NOMO-1 treated with DMSO at 0.1 percent for 48 hours (cell line): ENCODE data around the gene QSER1.
"Not testable (repeated sequence)": the region's sequence is repeated elsewhere in the genome, so short reads cannot be mapped to it uniquely, and the experiment has no call there.

Source experiments
- DNase-seq: peaks from one replicate; lab custom pipeline; 2025; ENCODE audit not compliant: unreplicated experiment; lab: John Stamatoyannopoulos, UW

The QSER1 gene

DNA sequence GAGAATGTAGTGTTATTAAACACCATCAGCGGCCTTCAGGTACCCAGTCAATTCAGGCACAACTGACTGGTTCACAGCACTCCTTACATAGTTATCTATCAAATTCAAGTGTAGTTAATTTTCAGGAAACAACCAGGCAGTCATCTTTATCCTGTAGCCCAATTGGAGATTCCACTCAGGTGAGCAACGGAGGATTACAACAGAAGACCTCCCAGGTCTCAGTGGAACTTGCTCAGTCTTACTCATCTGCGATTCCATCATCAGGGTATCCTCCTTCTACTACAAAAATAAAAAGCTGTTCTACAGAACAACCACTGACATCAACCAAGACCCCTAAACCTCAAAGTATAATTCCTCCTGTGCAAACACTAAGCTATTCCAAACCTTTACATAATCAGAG lies 39.6 kb downstream of the QSER1 start:
- no peak for DNase-seq

DNA sequence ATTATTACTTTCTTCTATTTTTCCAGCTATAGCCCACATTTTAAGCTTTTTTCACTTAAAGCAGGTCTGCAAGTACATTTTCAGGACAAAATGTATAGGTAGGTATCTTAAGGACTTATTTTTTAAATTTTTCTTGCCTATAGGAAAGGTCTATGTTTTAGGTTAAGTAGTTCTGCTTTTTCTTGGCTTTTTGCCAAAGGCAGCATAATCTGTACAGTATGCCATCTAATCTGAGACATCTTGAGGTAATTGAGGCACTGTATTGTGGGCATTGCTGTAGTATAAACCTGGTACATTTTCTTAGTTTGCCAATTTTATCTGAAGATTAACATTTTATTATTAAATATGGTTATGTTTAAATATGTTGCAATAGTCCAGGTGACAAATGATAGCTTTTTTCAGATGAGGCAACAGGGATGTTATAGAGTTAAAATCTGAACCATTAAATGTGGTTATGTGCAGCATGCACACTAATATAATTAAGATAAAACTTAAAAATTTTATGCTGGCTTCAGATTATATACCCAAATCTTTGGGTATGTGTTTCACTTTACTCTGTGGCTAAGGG lies 42.9 kb downstream of the QSER1 start:
- no peak for DNase-seq

DNA sequence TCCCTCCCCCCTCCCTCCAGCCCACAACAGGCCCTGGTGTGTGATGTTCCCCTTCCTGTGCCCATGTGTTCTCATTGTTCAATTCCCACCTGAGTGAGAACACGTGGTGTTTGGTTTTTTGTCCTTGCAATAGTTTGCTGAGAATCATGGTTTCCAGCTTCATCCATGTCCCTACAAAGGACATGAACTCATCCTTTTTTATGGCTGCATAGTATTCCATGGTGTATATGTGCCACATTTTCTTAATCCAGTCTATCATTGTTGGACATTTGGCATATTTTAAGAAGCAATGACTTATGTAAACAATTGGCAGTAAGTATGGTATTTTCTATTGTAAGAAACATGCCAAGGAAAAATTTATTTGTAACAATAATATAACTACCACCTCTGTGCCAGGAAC lies 43.6 kb downstream of the QSER1 start:
- DNase-seq, result not testable (repeated sequence)

DNA sequence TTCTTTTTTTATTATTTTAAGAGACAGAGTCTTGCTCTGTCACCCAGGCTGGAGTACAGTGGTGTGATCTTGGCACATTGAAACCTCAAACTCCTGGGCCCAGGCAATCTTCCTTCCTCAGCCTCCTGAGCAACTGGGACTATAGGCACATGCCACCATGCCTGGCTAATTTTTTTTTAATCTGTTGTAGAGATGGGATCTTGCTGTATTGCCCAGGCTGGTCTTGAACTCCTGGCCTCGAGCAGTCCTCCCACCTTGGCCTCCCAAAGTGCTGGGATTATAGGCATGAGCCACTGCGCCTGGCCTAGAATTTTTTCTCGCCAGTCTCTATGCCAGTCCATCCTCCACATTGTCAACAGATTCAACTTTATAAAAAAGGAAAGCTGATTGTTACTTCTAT lies 44.7 kb downstream of the QSER1 start:
- not testable (repeated sequence) for DNase-seq

DNA sequence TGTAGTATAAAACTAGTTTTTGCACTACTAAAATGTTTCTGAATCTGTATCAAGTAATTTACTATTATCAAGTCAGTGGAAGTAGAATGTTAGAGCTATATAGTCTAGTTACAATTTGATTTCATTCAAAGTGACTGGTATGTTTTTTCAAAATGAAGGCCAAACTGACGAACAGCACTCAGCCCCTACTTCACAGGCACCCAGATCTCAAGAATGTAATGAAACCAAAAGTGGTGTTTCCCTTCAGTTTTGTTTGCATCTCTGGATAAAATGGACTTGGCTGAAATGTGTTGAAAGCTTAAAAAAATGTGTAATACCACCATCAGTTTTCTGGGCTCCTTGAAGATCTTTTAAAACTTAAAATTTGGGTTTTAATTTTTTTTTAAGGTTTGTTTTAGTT lies 46.4 kb downstream of the QSER1 start:
- no peak for DNase-seq

DNA sequence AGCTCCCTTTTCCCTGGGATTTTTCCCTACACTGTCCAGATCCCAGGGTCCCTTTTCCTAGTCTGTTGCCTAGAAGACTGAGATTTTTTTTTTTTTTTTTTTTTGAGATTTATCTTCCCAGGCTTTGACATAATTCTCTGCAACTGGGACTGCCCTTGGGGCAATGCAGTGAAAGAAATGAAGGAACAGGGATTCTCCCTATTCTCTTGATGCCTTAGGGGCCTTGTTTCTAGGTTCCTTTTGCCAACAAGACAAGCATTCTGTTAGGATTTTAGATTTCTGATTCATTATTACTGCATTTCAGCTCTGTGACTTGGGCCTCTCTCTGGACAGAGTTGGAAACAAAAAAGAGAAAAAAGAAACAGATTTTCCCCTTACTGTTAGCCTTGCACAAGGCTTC lies 47.3 kb downstream of the QSER1 start:
- DNase-seq, result no peak

DNA sequence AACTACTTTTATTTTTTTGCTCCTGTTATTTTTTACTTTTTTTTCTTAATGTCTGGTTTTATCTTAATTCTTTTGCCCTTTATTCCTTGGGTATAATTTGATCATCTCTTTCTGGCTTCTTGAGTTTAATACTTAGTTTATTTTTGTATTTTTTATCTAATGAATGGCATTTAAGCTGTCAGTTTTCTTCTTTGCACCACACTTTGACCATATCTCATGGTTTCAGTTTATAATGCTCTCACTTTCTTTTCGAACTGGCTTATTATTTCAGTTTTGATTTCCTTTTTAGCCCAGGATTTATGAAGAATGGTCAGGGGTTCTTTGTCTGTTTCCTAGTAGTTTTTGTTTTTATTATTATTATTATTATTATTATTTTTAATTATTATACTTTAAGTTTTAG lies 48.3 kb downstream of the QSER1 start:
- no peak for DNase-seq

DNA sequence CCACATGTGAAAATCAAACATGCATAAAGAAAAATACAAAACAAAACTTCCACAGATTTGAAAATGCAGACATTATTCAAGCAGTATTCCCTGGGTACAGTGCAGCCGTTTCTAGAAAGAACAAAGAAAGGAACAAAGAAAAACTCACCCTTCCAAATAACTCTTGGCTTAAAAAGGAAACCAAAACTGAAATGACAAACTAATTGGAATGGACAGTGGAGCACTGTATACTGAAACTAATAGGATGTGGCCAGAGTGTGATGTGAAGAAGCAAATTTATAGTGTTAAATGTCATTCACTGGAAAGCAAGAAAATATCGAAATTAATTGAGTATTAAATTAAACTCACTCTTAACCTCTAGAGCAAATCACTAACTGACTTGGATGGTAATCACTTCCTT lies 55.4 kb downstream of the QSER1 start:
- no peak for DNase-seq

DNA sequence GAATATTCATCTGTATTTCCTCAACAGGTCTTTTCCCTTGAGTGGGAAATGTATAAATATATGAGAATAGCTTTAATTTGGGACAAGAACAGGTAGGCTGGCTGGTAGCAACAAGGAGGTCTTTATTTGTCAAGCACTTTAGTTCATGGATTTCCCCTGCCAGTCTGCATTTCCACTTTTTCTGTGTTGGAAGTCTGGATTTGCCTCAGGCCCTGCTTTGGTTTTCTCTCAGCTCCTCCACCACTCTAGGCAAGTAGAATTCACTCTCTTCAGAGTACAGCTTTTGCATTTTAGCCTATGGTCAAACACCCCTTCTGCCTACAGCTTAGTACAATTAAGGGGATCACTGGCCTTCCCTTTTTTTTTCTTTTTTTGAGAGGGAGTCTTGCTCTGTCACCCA lies 57.1 kb downstream of the QSER1 start:
- DNase-seq, result no peak

DNA sequence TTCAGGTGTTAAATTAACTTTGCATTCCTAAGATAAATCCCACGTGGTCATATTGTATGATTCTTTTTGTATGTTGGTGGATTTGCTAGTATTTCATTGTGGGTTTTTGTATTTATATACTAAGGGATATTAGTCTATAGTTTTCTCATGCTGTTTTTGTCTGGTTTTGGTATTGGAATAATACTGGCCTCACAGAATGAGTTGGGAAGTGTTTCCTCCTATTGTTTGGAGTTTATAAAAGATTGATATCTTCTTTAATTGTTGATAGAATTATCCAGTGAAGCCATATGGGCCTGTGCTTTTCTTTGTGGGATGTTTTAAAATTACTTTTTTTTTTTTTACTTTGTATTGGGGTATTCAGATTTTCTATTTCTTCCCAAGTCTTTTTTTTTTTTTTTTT lies 59.8 kb downstream of the QSER1 start:
- DNase-seq, result no peak

DNA sequence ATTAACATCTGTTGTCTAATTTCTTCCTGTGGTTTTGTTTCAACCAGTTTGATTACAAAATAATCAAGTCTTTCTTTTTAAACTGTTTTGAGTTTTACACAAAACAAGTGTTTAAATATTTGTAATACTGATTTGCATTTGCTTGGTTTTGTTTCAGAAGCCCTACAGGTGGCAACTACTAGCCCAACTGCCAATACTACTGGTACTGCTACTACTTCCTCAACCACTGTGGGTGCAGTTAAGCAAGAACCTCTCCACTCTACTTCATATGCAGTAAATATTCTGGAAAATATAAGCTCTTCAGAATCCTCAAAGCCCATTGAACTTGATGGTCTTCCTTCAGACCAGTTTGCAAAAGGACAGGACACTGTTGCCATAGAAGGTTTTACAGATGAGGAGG lies 61.1 kb downstream of the QSER1 start:
- DNase-seq, result peak; percentile 6

DNA sequence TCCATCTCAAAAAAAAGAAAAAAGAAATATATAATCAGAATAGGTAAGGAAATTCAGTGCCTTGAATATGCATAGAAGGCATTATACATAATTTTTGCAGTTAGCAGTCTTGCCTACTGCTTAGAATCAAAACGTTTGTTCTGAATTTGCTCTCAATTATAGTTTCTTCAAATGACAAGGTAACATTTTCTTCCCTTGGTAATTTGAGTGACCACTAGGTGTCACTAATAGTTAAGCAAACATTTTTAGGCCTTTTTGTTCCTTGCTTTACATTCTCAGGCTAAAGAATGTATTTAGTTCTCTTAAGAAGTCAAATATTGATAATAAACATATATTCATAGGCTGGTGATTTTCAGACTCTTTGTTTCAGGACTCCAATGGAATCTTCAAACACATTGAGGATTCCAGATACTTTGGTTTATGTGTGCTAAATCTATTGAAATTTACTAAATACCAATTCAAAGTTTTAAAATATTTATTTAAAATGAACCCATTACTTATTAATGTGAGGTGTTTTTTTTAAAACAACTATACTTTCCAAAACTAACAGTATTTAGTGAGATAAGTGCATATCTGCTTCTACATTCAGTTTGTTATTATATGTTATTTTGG lies 68.0 kb downstream of the QSER1 start:
- peak; percentile 59 for DNase-seq

DNA sequence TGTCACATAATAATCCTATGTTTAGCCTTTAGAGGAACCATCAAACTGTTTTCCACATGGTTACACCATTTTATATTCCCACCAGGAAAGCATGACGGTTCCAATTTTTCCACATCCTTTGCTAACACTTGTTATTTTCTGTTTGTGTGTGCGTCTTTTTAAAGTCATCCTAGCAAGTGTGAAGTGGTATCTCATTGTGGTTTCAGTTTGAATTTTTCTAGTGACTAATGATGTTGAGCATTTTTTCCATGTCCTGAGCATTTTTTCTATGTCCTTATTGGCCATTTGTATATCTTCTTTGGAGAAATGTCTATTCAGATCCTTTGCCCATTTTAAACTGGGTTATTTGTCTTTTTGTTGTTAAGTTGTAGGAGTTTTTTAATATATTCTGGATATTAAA lies 69.4 kb downstream of the QSER1 start:
- DNase-seq, result no peak

DNA sequence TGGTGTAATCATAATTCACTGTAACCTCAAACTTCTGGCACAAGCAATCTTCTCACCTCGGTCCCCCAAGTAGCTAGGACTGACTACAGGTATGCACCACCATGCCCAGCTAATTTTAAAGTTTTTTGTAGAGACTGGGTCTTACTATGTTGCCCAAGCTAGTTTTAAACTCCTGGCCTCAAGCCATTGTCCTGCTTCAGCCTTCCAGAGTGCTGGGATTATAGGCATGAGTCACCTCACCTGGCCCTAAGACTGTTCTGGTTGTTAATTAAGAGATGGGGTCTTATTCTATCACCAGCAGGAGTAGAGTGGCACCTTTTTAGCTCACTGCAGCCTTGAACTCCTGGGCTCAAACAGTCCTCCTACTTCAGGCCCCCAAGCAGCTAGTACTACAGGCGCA lies 71.1 kb downstream of the QSER1 start:
- no peak for DNase-seq

DNA sequence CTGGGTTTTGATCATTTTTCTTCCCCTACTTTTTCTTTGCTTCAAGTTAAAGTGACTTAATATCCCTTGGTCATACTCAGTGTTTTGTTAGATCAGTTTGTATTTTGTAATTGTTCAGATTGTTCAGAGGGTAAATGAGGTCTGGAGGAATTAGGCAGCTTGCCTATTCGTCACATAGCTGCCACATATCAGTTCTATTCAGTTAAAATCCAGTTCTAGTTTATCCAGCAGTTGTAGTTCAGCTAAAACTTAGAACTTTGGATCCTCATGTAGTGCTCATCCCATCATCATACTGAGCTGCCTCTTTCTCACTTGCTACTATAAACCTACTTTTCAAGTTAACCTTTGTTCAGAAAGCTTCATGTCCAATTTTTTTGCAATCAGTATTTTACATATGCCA lies 75.9 kb downstream of the QSER1 start:
- DNase-seq, result no peak

DNA sequence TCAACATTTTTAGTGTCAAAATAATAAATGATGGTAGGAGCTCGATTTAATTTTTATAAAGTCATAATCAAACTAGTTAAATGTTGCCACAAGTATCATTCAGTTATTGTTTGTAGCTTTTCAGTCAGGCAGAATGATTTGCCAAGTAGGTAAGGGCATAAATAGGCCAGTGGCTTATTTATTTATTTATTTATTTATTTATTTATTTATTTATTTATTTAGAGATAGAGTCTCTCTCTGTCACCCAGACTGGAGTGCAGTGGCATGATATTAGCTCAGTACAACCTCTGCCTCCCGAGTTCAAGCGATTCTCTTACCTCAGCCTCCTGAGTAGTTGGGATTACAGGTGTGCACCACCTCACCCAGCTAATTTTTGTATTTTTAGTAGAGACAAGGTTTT lies 79.6 kb downstream of the QSER1 start:
- DNase-seq, result not testable (repeated sequence)

DNA sequence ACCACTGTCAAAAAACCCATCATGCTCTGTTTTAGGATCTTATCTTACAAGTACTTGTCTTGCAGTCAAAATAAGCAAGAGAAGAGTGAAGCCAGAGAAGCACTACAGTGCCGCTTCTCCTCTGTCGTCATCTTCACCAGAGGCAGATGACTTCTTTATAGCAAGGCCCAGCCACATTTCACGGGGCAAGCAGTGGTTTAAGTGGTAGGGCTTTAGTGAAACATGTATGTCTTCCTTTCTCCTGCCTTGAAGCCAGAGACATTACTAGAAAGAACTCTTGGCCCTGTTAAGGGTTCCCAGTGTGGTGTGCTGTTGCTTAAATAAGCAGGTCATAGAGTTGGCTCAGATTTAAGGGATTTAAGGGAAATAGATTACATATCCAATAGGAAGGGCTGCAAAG lies 80.2 kb downstream of the QSER1 start:
- DNase-seq, result no peak

DNA sequence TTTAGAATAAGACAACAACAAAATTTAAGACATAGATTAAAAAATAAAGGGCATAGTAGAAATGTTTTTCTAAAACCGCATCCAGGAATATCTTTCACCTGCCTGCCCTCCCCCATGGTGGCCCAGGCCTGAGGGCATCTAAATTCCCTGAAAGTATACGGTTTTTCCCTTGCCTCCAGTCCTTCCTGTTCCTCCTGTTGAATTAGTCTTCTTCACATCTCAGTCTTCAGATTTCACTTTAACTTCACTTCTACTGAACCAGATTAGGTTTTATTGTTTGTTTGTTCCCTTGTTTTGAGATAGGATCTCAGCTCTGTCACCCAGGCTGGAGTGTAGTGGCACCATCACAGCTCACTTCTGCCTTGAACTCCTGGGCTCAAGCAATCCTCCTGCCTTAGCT lies 90.0 kb downstream of the QSER1 start:
- DNase-seq, result no peak

DNA sequence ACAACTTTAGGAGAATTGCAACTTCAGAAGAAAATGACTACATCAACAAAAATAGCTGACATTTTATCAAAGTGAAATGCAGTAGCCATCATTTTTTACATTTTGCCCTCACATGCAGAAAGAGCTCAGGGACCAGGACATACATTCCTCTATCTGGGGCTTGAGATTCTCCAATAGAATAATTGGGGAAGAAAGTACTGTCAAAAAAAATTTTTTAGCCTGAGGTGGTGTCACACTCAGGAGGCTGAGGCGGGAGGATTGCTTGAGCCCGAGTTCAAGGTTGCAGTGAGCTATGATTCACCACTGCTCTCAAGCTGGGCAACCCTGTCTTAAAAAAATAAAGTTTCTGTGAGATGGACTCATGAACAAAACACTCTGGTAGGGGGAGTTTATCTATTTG lies 90.9 kb downstream of the QSER1 start:
- DNase-seq, result no peak

DNA sequence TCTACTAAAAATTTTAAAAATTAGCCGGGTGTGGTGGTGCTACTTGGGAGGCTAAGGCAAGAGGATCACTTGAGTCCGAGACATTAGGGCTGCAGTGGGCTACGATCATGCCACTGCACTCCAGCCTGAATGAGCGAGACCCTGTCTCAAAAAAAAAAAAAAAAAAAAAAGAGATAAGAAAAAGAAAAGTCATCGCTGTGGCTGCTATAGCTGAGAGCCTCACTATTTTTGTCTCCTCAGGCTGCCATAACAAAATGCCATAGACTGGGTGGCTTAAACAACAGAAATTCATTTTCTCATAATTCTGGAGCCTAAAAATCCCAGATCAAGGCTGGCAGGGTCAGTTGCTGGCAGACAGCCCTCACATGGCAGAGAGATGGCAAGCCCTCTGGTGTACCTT lies 93.0 kb downstream of the QSER1 start:
- no peak for DNase-seq

DNA sequence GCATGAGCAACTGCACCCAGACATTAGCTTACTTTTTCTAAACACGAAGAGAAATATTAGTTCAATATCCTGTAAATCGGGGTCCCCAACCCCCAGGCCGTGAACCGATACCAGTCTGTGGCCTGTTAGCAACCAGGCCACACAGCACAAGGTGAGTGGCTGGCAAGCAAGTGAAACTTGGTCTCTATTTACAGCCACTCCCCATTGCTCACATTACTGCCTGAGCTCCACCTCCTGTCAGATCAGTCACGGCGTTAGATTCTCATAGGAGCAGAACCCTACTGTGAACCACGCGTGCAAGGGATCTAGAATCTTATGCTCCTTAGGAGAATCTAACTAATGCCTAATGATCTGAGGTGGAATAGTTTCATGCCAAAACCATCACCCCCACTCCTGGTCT lies 95.2 kb downstream of the QSER1 start:
- no peak for DNase-seq

DNA sequence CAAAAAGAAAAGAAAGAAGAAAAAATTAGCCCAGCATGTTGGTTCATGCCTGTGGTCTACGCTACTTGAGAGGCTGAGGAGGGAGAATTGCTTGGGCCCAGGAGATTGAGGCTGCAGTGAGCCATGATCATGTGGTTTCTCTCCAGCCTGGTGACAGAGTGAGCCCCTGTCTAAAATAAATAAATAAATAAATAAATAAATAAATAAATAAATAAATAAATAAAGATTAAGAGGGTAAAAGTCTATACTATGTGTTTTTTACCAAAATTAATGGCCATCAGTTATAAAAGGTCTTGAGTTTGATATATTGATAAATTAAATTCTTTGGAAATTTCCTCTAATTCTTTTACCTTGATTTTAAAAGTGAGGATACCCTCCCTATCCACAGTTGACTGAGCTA lies 97.9 kb downstream of the QSER1 start:
- DNase-seq, result no peak

DNA sequence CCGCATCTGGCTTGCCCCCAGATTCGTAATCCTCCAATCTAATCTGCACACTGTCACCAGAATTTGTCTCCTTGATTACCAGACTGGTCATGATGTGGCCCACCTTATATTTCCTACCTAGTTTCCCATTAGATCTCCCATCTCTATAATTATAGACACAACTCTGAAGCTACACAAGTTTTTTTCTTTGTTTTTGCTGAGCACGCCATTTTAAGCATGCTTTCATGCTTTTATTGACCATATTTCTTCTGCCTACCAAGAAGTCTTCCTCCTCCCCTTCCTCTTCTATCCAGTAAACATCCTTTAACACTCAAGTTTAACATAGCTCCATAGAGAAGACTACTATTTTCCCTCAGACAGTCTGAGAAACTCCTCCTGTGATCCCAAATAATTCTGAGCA lies 98.8 kb downstream of the QSER1 start:
- DNase-seq, result no peak
